ENCODE measurements around the gene ITGB4. TPM values are rescaled to one million over a fixed set of nuclear protein-coding genes. Genes with fewer than 3 reads are reported as not detected.

The ITGB4 gene
- polyA plus RNA-seq (ENCODE audit: insufficient read length in 4 of 4) = 10 to 100 TPM in 3 of 4 donors, 1 to 10 TPM in 1; 9.0 to 15.4 (median 12.4) TPM

GRCh38 chr17:75720656-75721462, at the start of gene ITGB4:
ITGB4 (plus strand) TSS chr17:75721459; CDS start chr17:75724704, 3,245 bp downstream.
- peak; percentile 22 to 31 (median 28) for DNase-seq (ENCODE audit: low read depth in 4 of 4, low spot score in 3 of 4)

- no peak for DNase-seq (ENCODE audit: low read depth in 4 of 4, low spot score in 3 of 4)
Observed at GRCh38 chr17:75672011-75672410, 49.2 kb upstream of the ITGB4 start.

GRCh38 chr17:75673487-75673886, 47.8 kb upstream of the ITGB4 start:
- DNase-seq (ENCODE audit: low read depth in 4 of 4, low spot score in 3 of 4) = no peak

GRCh38 chr17:75676461-75676860, 44.8 kb upstream of the ITGB4 start:
- no peak for DNase-seq (ENCODE audit: low read depth in 4 of 4, low spot score in 3 of 4)

- no peak for DNase-seq (ENCODE audit: low read depth in 4 of 4, low spot score in 3 of 4)
Observed at GRCh38 chr17:75679706-75680211, 41.5 kb upstream of the ITGB4 start.

GRCh38 chr17:75680431-75680830, 40.8 kb upstream of the ITGB4 start:
- no peak for DNase-seq (ENCODE audit: low read depth in 4 of 4, low spot score in 3 of 4)

GRCh38 chr17:75681289-75681688, 40.0 kb upstream of the ITGB4 start:
- no peak for DNase-seq (ENCODE audit: low read depth in 4 of 4, low spot score in 3 of 4)

- no peak for DNase-seq (ENCODE audit: low read depth in 4 of 4, low spot score in 3 of 4)
Observed at GRCh38 chr17:75683583-75683982, 37.7 kb upstream of the ITGB4 start.

GRCh38 chr17:75684249-75684648, 37.0 kb upstream of the ITGB4 start:
- no peak for DNase-seq (ENCODE audit: low read depth in 4 of 4, low spot score in 3 of 4)

GRCh38 chr17:75684924-75685323, 36.3 kb upstream of the ITGB4 start:
- DNase-seq (ENCODE audit: low read depth in 4 of 4, low spot score in 3 of 4) = no peak

GRCh38 chr17:75685499-75685898, 35.8 kb upstream of the ITGB4 start:
- DNase-seq (ENCODE audit: low read depth in 4 of 4, low spot score in 3 of 4) = no peak

- DNase-seq (ENCODE audit: low read depth in 4 of 4, low spot score in 3 of 4) = no peak
Observed at GRCh38 chr17:75688209-75688825, 32.9 kb upstream of the ITGB4 start.

- DNase-seq (ENCODE audit: low read depth in 4 of 4, low spot score in 3 of 4) = no peak
Observed at GRCh38 chr17:75689441-75689873, 31.8 kb upstream of the ITGB4 start.

GRCh38 chr17:75691371-75691791, 29.9 kb upstream of the ITGB4 start:
- DNase-seq (ENCODE audit: low read depth in 4 of 4, low spot score in 3 of 4) = no peak

GRCh38 chr17:75691801-75692626, 29.2 kb upstream of the ITGB4 start:
- DNase-seq (ENCODE audit: low read depth in 4 of 4, low spot score in 3 of 4) = no peak

- no peak for DNase-seq (ENCODE audit: low read depth in 4 of 4, low spot score in 3 of 4)
Observed at GRCh38 chr17:75692976-75693375, 28.3 kb upstream of the ITGB4 start.

- DNase-seq (ENCODE audit: low read depth in 4 of 4, low spot score in 3 of 4) = no peak
Observed at GRCh38 chr17:75693500-75694481, 27.5 kb upstream of the ITGB4 start.

- no peak for DNase-seq (ENCODE audit: low read depth in 4 of 4, low spot score in 3 of 4)
Observed at GRCh38 chr17:75694536-75694935, 26.7 kb upstream of the ITGB4 start.

GRCh38 chr17:75695141-75695829, 26.0 kb upstream of the ITGB4 start:
- no peak for DNase-seq (ENCODE audit: low read depth in 4 of 4, low spot score in 3 of 4)
